ENCODE results near the gene NR5A1. TPM values are rescaled to one million over a fixed set of nuclear protein-coding genes. Genes with fewer than 3 reads are reported as not detected.

NR5A1 gene
- total RNA-seq, 1 experiment from 2014 or later = 0.64 TPM

DNA sequence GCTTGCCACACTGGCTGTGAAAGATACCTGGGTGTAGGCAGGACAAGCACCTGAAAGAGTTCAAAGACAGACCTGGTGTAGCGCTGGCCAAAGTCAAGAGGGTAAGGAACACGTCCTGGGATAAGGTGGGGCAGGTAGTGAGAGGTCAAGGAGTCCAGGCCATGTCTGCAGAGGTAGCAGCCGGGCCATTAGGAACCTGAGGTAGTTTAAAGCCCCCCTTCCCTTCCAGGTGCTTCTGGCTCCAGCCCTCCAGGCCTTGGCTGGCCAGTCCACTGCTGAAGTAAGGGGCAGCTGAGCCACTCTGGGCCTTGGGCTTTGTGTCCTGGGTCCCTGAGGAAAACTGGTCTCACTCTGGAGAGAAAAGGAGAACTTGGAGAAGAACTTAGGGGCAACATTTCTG, 13.9 kb upstream of the NR5A1 start (continued):
- TF ChIP-seq ZBTB33 (IDR thresholded peaks at IDR 0.05; ENCODE audit: extremely low read depth, insufficient replicate concordance, low read length) (no peak), SIN3A (IDR thresholded peaks at IDR 0.05; ENCODE audit: low read depth) (no peak), CTCF (IDR thresholded peaks at IDR 0.05 in 2 of 3, conservative IDR thresholded peaks at IDR 0.05 in 1 of 3; ENCODE audit: borderline replicate concordance in 1 of 3, insufficient read depth in 1 of 3, low read depth in 2 of 3, low read length in 2 of 3) (no peak), SP1 (IDR thresholded peaks at IDR 0.05; ENCODE audit: low read depth) (no peak), ZFX (IDR thresholded peaks at IDR 0.05) (no peak), ATF3 (IDR thresholded peaks at IDR 0.05) (no peak)

GRCh38 chr9:124520206-124520596, 13.0 kb upstream of the NR5A1 start:
- Histone ChIP-seq H3K27ac (ENCODE audit: low read depth, low read length) (no peak overlapping the region), H3K79me2 (ENCODE audit: insufficient read depth, low read length) (no peaks in the 10 kb centered on the region), H3K4me1 (ENCODE audit: control insufficient read depth in 1 of 2, insufficient read depth in 2 of 2, low read length in 2 of 2) (peaks cover 0 to 8% of the 10 kb centered on the region in 2 experiments; a peak in 2 of 4 replicates), H3K9me3 (ENCODE audit: control insufficient read depth in 1 of 2, insufficient read depth in 1 of 2, low read depth in 1 of 2, low read length in 2 of 2) (no peaks in the 10 kb centered on the region), H4K20me1 (ENCODE audit: insufficient read depth) (no peaks in the 10 kb centered on the region), H3K36me3 (ENCODE audit: control insufficient read depth in 1 of 2, insufficient read depth in 2 of 2, low read length in 2 of 2) (0 out of 4 replicates have a peak, but pooled peaks cover 0 to 4% of the 10 kb centered on the region in 2 experiments), H3K4me2 (ENCODE audit: low read length) (no peak overlapping the region), H3K9me2 (ENCODE audit: insufficient read depth) (no peaks in the 10 kb centered on the region), H3K27me3 (ENCODE audit: insufficient read depth, low read length) (no peaks in the 10 kb centered on the region), H3K4me3 (replicated peaks in 1 of 2; ENCODE audit: low read depth in 1 of 2, low read length in 2 of 2) (no peak overlapping the region), H3K9ac (ENCODE audit: low read length) (no peak overlapping the region), H2AFZ (ENCODE audit: low read depth, low read length, poor library complexity, severe bottlenecking) (no peak overlapping the region)
- ATAC-seq (no peak), DNase-seq (ENCODE audit: low read depth, low spot score) (no peak)
- intact Hi-C loops (cut with micrococcal nuclease) = no loop called here
- POLR2A ChIA-PET = no interaction called here
- RAD21 ChIA-PET (ENCODE audit: low non-redundant PET in 1 of 2, low total read pairs in 2 of 2, uncharacterized antibody in 2 of 2, unreplicated experiment in 2 of 2) = no interaction called here
- no TSS peak for BruUV-seq (replicated peaks)
- TF ChIP-seq CTCF (IDR thresholded peaks at IDR 0.05 in 2 of 3, conservative IDR thresholded peaks at IDR 0.05 in 1 of 3; ENCODE audit: borderline replicate concordance in 1 of 3, insufficient read depth in 1 of 3, low read depth in 2 of 3, low read length in 2 of 3) (no peak), POLR2A (IDR thresholded peaks at IDR 0.05; ENCODE audit: borderline replicate concordance, extremely low read depth, insufficient read depth, insufficient read length) (no peak), TCF7L2 (IDR thresholded peaks at IDR 0.05; ENCODE audit: borderline replicate concordance, extremely low read depth, insufficient read depth, insufficient read length) (no peak), SIN3A (IDR thresholded peaks at IDR 0.05; ENCODE audit: low read depth) (no peak), ZFX (IDR thresholded peaks at IDR 0.05) (no peak), EZH2 (IDR thresholded peaks at IDR 0.05) (no peak), RAD21 (IDR thresholded peaks at IDR 0.05; ENCODE audit: low read depth) (no peak), EGR1 (IDR thresholded peaks at IDR 0.05; ENCODE audit: low read depth) (no peak), SRF (IDR thresholded peaks at IDR 0.05; ENCODE audit: low read depth) (no peak), CBX3 (IDR thresholded peaks at IDR 0.05; ENCODE audit: low read depth) (no peak)
- CTCF ChIA-PET = no interaction called here

Data from HCT116 (cell line).